ENCODE measurements around the gene IMPDH2.
"Not testable (repeated sequence)": the region's sequence is repeated elsewhere in the genome, so short reads cannot be mapped to it uniquely, and the experiment has no call there.

The IMPDH2 gene

GRCh38 chr3:49021213-49021812, 7.9 kb downstream of the IMPDH2 start:
- DNase-seq: peak; percentile 96

- no peak for DNase-seq
Observed at GRCh38 chr3:49020330-49021212, 8.6 kb downstream of the IMPDH2 start.

GRCh38 chr3:49019941-49020329, 9.3 kb downstream of the IMPDH2 start:
- DNase-seq: no peak

GRCh38 chr3:49018707-49019006, 10.5 kb downstream of the IMPDH2 start:
- DNase-seq: no peak

- DNase-seq: peak; percentile 27
Observed at GRCh38 chr3:49017971-49018706, 11.1 kb downstream of the IMPDH2 start, which contains the start of gene DALRD3. DALRD3 (minus strand) TSS chr3:49018580; CDS start chr3:49018564, 16 bp downstream.

GRCh38 chr3:49017229-49017970, 11.8 kb downstream of the IMPDH2 start:
- no peak for DNase-seq

GRCh38 chr3:49016414-49017228, 12.6 kb downstream of the IMPDH2 start:
- no peak for DNase-seq

GRCh38 chr3:49015765-49016164, 13.4 kb downstream of the IMPDH2 start:
- no peak for DNase-seq

- no peak for DNase-seq
Observed at GRCh38 chr3:49015072-49015471, 14.1 kb downstream of the IMPDH2 start.

- no peak for DNase-seq
Observed at GRCh38 chr3:49013738-49014660, 15.2 kb downstream of the IMPDH2 start.

- DNase-seq: no peak
Observed at GRCh38 chr3:49013113-49013737, 16.0 kb downstream of the IMPDH2 start.

GRCh38 chr3:49012441-49013017, 16.7 kb downstream of the IMPDH2 start:
- DNase-seq: no peak

- no peak for DNase-seq
Observed at GRCh38 chr3:49009396-49009795, 19.8 kb downstream of the IMPDH2 start.

GRCh38 chr3:49008627-49009026, 20.6 kb downstream of the IMPDH2 start:
- not testable (repeated sequence) for DNase-seq

GRCh38 chr3:49007771-49008528, 21.2 kb downstream of the IMPDH2 start:
- peak; percentile 65 for DNase-seq

GRCh38 chr3:49007068-49007770, 22.0 kb downstream of the IMPDH2 start, which contains the start of gene WDR6:
WDR6 (plus strand) TSS chr3:49007391; CDS start chr3:49007432, 41 bp downstream.
- DNase-seq: peak; percentile 95

- DNase-seq: no peak
Observed at GRCh38 chr3:49006408-49007067, 22.7 kb downstream of the IMPDH2 start.

- no peak for DNase-seq
Observed at GRCh38 chr3:49005998-49006397, 23.2 kb downstream of the IMPDH2 start.
